H1 (cell line): ENCODE results near the gene ABLIM1. TPM values are rescaled to one million over a fixed set of nuclear protein-coding genes. Genes with fewer than 3 reads are reported as not detected.

ENCODE experiments used
- CTCF ChIA-PET: fragments of 300-600 bp; sonication (Branson Sonifier 250); formaldehyde crosslinking; loops from one replicate; lab custom pipeline; 2021; ENCODE audit not compliant: partially characterized antibody; lab: Charles Lee
- POLR2A ChIA-PET: fragments of 300-600 bp; sonication (Branson Sonifier 250); formaldehyde crosslinking; loops from one replicate; lab custom pipeline; 2021; ENCODE audit warnings: inconsistent platforms; ENCODE audit not compliant: partially characterized antibody; lab: Charles Lee
- DNase-seq, 2 experiments: peaks; one replicate each; pipeline versions ENCODE4 v3.0.0 to v3.0.0-alpha.2; 2010 to 2022; ENCODE audit warnings: low spot score in 2 of 2, low read depth in 1 of 2, mixed read lengths in 1 of 2
- FAIRE-seq: peaks from 2 replicates; lab custom pipeline; 2011; peaks lifted over from hg19 to GRCh38; lab: Jason Lieb, UNC
- H2AFZ ChIP-seq: 2 replicates; pipeline ENCODE4 v1.8.1; 2012; ENCODE audit warnings: low read length, inconsistent platforms
- H2AK5ac ChIP-seq: 2 replicates; pipeline ENCODE4 v1.6.1; 2013; ENCODE audit warnings: low read depth, low read length
- H2BK120ac ChIP-seq: replicated peaks from 2 replicates; pipeline ENCODE3; 2013; ENCODE audit warnings: low read depth, low read length, inconsistent platforms
- H2BK12ac ChIP-seq: 2 replicates; pipeline ENCODE4 v1.6.1; 2013; ENCODE audit warnings: low read depth, low read length
- H2BK15ac ChIP-seq: 2 replicates; pipeline ENCODE4 v1.6.1; 2013; ENCODE audit warnings: low read length
- H2BK20ac ChIP-seq: 2 replicates; pipeline ENCODE4 v1.6.1; 2013; ENCODE audit warnings: low read length
- H2BK5ac ChIP-seq: 2 replicates; pipeline ENCODE4 v1.6.1; 2013; ENCODE audit warnings: low read depth, low read length
- H3K14ac ChIP-seq: 2 replicates; pipeline ENCODE4 v1.6.1; 2013; ENCODE audit warnings: inconsistent platforms; ENCODE audit not compliant: insufficient read length
- H3K18ac ChIP-seq: 2 replicates; pipeline ENCODE4 v1.6.1; 2013; ENCODE audit warnings: low read length; ENCODE audit errors: extremely low read depth
- H3K23ac ChIP-seq: 2 replicates; pipeline ENCODE4 v1.6.1; 2013; ENCODE audit warnings: inconsistent platforms; ENCODE audit not compliant: insufficient read length
- H3K23me2 ChIP-seq: 2 replicates; pipeline ENCODE4 v1.6.1; 2013; ENCODE audit warnings: low read depth, low read length
- H3K27ac ChIP-seq: 2 replicates; pipeline ENCODE4 v1.6.1; 2011; ENCODE audit warnings: low read depth, low read length, inconsistent platforms
- H3K27me3 ChIP-seq, 4 experiments: replicated peaks in 1 of 4; 1 replicate in 1 of 4; 2 replicates in 3 of 4; pipeline versions ENCODE4 v1.6.1 to v1.8.1; 2011 to 2013; ENCODE audit warnings: low read length in 3 of 4, mild to moderate bottlenecking in 3 of 4, inconsistent platforms in 2 of 4, mixed read lengths in 2 of 4, moderate library complexity in 1 of 4; ENCODE audit not compliant: control insufficient read depth in 3 of 4, insufficient read depth in 3 of 4; ENCODE audit errors: extremely low read depth in 1 of 4
- H3K36me3 ChIP-seq, 4 experiments: 2 replicates each; pipeline versions ENCODE4 v1.6.1 to v1.8.1; 2011 to 2013; ENCODE audit warnings: mild to moderate bottlenecking in 4 of 4, low read length in 3 of 4, moderate library complexity in 2 of 4, control low read depth in 1 of 4, inconsistent platforms in 1 of 4; ENCODE audit not compliant: insufficient read depth in 4 of 4, control insufficient read depth in 2 of 4
- H3K4ac ChIP-seq: replicated peaks from 2 replicates; pipeline ENCODE3; 2013; ENCODE audit warnings: low read length, low read depth, mixed read lengths, inconsistent platforms; ENCODE audit not compliant: insufficient read length
- H3K4me1 ChIP-seq, 4 experiments: replicated peaks in 1 of 4; 1 replicate in 1 of 4; 2 replicates in 3 of 4; pipeline versions ENCODE4 v1.6.1 to v1.8.1; 2011 to 2013; ENCODE audit warnings: low read length in 3 of 4, inconsistent platforms in 2 of 4, mixed read lengths in 1 of 4; ENCODE audit not compliant: insufficient read depth in 4 of 4, control insufficient read depth in 3 of 4
- H3K4me2 ChIP-seq, 2 experiments: 2 replicates each; pipeline versions ENCODE4 v1.6.1 to v1.8.1; 2011 to 2013; ENCODE audit warnings: low read depth in 2 of 2, low read length in 2 of 2, control low read depth in 1 of 2, inconsistent platforms in 1 of 2, mild to moderate bottlenecking in 1 of 2; ENCODE audit not compliant: insufficient read depth in 1 of 2
- H3K4me3 ChIP-seq, 4 experiments: fragments of 200-600, 300-600 bp in 1 of 4; sonication (generic), shearing (Covaris generic), sonication (Bioruptor Twin) in 1 of 4; 2 replicates each; pipeline versions ENCODE4 v1.5.1 to v1.8.1; 2011 to 2016; ENCODE audit warnings: low read length in 4 of 4, low read depth in 3 of 4, control low read depth in 2 of 4, inconsistent platforms in 2 of 4, mild to moderate bottlenecking in 2 of 4, mixed read lengths in 1 of 4, moderate library complexity in 1 of 4; ENCODE audit not compliant: insufficient read depth in 2 of 4; ENCODE audit errors: extremely low read depth in 1 of 4
- H3K56ac ChIP-seq: replicated peaks from 2 replicates; pipeline ENCODE3; 2013; ENCODE audit warnings: low read depth, mild to moderate bottlenecking, mixed read lengths, low read length, inconsistent platforms; ENCODE audit not compliant: insufficient read length
- H3K79me1 ChIP-seq: 2 replicates; pipeline ENCODE4 v1.6.1; 2013; ENCODE audit warnings: low read depth, low read length, control low read depth
- H3K79me2 ChIP-seq, 2 experiments: 2 replicates each; pipeline versions ENCODE4 v1.6.1 to v1.8.1; 2012 to 2013; ENCODE audit warnings: low read length in 2 of 2, mild to moderate bottlenecking in 2 of 2, inconsistent platforms in 1 of 2; ENCODE audit not compliant: insufficient read depth in 2 of 2, control insufficient read depth in 1 of 2
- H3K9ac ChIP-seq, 4 experiments: replicated peaks in 1 of 4; 1 replicate in 1 of 4; 2 replicates in 3 of 4; pipeline versions ENCODE4 v1.6.1 to v1.8.1; 2011 to 2013; ENCODE audit warnings: low read depth in 3 of 4, low read length in 3 of 4, control low read depth in 2 of 4, mild to moderate bottlenecking in 2 of 4, moderate library complexity in 2 of 4, inconsistent platforms in 1 of 4; ENCODE audit errors: extremely low read depth in 1 of 4
- H3K9me3 ChIP-seq, 2 experiments: 2 replicates each; pipeline versions ENCODE4 v1.6.1 to v1.8.1; 2012 to 2013; ENCODE audit warnings: mild to moderate bottlenecking in 2 of 2, moderate library complexity in 2 of 2, control low read depth in 1 of 2, inconsistent platforms in 1 of 2, low read depth in 1 of 2, low read length in 1 of 2, mixed read lengths in 1 of 2; ENCODE audit not compliant: insufficient read depth in 2 of 2
- H4K20me1 ChIP-seq, 2 experiments: replicated peaks in 1 of 2; 2 replicates each; pipeline versions ENCODE3 to v1.8.1; 2011 to 2013; ENCODE audit warnings: inconsistent platforms in 2 of 2, low read length in 2 of 2, mild to moderate bottlenecking in 1 of 2; ENCODE audit not compliant: insufficient read depth in 2 of 2, control insufficient read depth in 1 of 2
- H4K5ac ChIP-seq: 2 replicates; pipeline ENCODE4 v1.6.1; 2013; ENCODE audit warnings: low read length, low read depth, mixed read lengths, inconsistent platforms; ENCODE audit not compliant: insufficient read length
- H4K8ac ChIP-seq: 2 replicates; pipeline ENCODE4 v1.8.0; 2013; ENCODE audit warnings: mild to moderate bottlenecking, moderate library complexity, low read length, inconsistent platforms; ENCODE audit not compliant: insufficient read depth; ENCODE audit errors: extremely low read depth
- H4K91ac ChIP-seq: replicated peaks from 2 replicates; pipeline ENCODE3; 2013; ENCODE audit warnings: low read length, mixed read lengths, inconsistent platforms; ENCODE audit not compliant: insufficient read length
- POLR2A ChIP-seq, 2 experiments: IDR thresholded peaks; 1 replicate in 1 of 2; 2 replicates in 1 of 2; pipeline ENCODE4 v1.6.1; 2011; ENCODE audit warnings: low read depth in 2 of 2, low read length in 2 of 2, mild to moderate bottlenecking in 2 of 2; ENCODE audit errors: control extremely low read depth in 1 of 2
- RFX5 ChIP-seq: IDR thresholded peaks from 2 replicates; pipeline ENCODE4 v1.6.1; 2011; ENCODE audit warnings: low read depth, low read length, improper control_type of control experiment, borderline replicate concordance
- WGBS, 2 experiments: shearing (Covaris generic) in 1 of 2; methylation state at CpG; one replicate each; pipeline versions ENCODE4 v1.1.6 to v1.1.7; 2013 to 2015; ENCODE audit warnings: low lambda C conversion rate in 2 of 2, mixed read lengths in 2 of 2, inconsistent platforms in 1 of 2, low coverage in 1 of 2, missing lambda C conversion rate in 1 of 2; ENCODE audit not compliant: insufficient replicate concordance in 2 of 2, insufficient coverage in 1 of 2, insufficient read length in 1 of 2; ENCODE audit errors: extremely low coverage in 1 of 2, missing lambda C conversion rate in 1 of 2; 5-methylcytosine and 5-hydroxymethylcytosine counted together
- polyA plus RNA-seq, 7 experiments: library from polyadenylated mRNA; depleted of rRNA in 3 of 7; stranded (reverse) in 5 of 7; unstranded in 2 of 7; fragments of >200 nt in 5 of 7; fragments of 200-250 nt in 2 of 7; gene quantifications; 1 replicate in 5 of 7; 2 replicates in 1 of 7; 4 replicates in 1 of 7; pipeline versions ENCODE4 v1.2.1 to v1.2.3, GENCODE V29; 2011 to 2013; ENCODE audit warnings: missing spikeins in 2 of 7, mixed read lengths in 2 of 7
- total RNA-seq: library from RNA; stranded (reverse); fragmentation: NEBNext Ultra II Directional; extraction: Animal tissue kit (Norgen Biotek cat#: 25700); gene quantifications from 2 replicates; pipeline ENCODE4 v1.2.1, GENCODE V29; 2021

The ABLIM1 gene
- total and polyA plus RNA-seq, 2 of the 8 experiments (the other 6 are each of a cell fraction or from before 2014, with no cell fraction given), result 51.2 to 51.7 TPM

- no peak overlapping the region for H3K23ac ChIP-seq
- H3K9me3 ChIP-seq, result no peaks in the 10 kb centered on the region
- DNase-seq (no peak), FAIRE-seq (no peak)
- H4K8ac ChIP-seq, result no peak overlapping the region
- peaks cover 0 to 3% (median 0%) of the 10 kb centered on the region in 4 experiments; a peak in 1 of 7 replicates for H3K4me1 ChIP-seq
- no peak overlapping the region for H2AK5ac ChIP-seq
- H3K4ac ChIP-seq, result no peak overlapping the region
- H3K27me3 ChIP-seq, result no peaks in the 10 kb centered on the region; a peak in 1 of 7 replicates
- H3K79me1 ChIP-seq, result no peaks in the 10 kb centered on the region
- no peak overlapping the region for H3K4me2 ChIP-seq
- H2AFZ ChIP-seq, result no peak overlapping the region
- H3K23me2 ChIP-seq, result no peaks in the 10 kb centered on the region
- H3K14ac ChIP-seq, result no peak overlapping the region
- no peak overlapping the region for H3K27ac ChIP-seq
- H3K9ac ChIP-seq, result no peak overlapping the region
- no peak overlapping the region for H2BK20ac ChIP-seq
- CTCF ChIA-PET, result interaction anchor here (1.6 to 3.0 kb wide), 2 partner anchors 8 to 186 kb away, joined by 3 to 8 read pairs; no protein-coding TSS in a partner anchor
- H3K36me3 ChIP-seq, result no peaks in the 10 kb centered on the region
- no peak overlapping the region for H4K5ac ChIP-seq
- no peak overlapping the region for H3K56ac ChIP-seq
- no peak overlapping the region for H2BK12ac ChIP-seq
- H2BK15ac ChIP-seq, result no peak overlapping the region
- H3K18ac ChIP-seq, result no peak overlapping the region
- no peak for TF ChIP-seq POLR2A (IDR thresholded peaks at IDR 0.05; ENCODE audit: control extremely low read depth in 1 of 2, low read depth in 2 of 2, low read length in 2 of 2)
- no peak for TF ChIP-seq RFX5
- no peaks in the 10 kb centered on the region for H3K79me2 ChIP-seq
- WGBS, 2 experiments, result 95% methylated on average over 7 of the region's 7 CpGs; no CpG with 5 or more reads in 1 of the 2 experiments
- POLR2A ChIA-PET, result no interaction called here
- H3K4me3 ChIP-seq, result no peak overlapping the region
- no peaks in the 10 kb centered on the region for H4K20me1 ChIP-seq
- H4K91ac ChIP-seq, result no peak overlapping the region
- H2BK5ac ChIP-seq, result no peak overlapping the region
- no peak overlapping the region for H2BK120ac ChIP-seq
Observed at GRCh38 chr10:114655671-114656070, 2.4 kb downstream of the ABLIM1 start.
